Measurements from ENCODE around the gene ENTREP3. TPM values are rescaled to one million over a fixed set of nuclear protein-coding genes. Genes with fewer than 3 reads are reported as not detected.

Gene ENTREP3
- total RNA-seq, 1 donor from 2014 or later: 55.7 TPM

- peaks cover 10% of the 10 kb centered on the region for H3K36me3 Mint-ChIP-seq
- H3K27me3 Mint-ChIP-seq: no peaks in the 10 kb centered on the region
- peak; percentile 62 for TF ChIP-seq CTCF (conservative IDR thresholded peaks at IDR 0.05)
- no peak for DNase-seq (ENCODE audit: extremely low spot score, unreplicated experiment)
- H3K9me3 Mint-ChIP-seq: no peaks in the 10 kb centered on the region
- H3K4me3 Mint-ChIP-seq: peak overlapping the region; percentile 80
- no peak overlapping the region for H3K27ac Mint-ChIP-seq
- H3K4me1 Mint-ChIP-seq (ENCODE audit: unreplicated experiment): peaks cover 30% of the 10 kb centered on the region
Measured at GRCh38 chr1:155277902-155278688, 22.8 kb upstream of the ENTREP3 start.

GRCh38 chr1:155277070-155277901 lies 22.0 kb upstream of the ENTREP3 start, which contains the start of gene HCN3:
TSS of gene HCN3 (plus strand) at chr1:155277463. CDS start at chr1:155277591, 128 bp downstream.
- TF ChIP-seq CTCF (conservative IDR thresholded peaks at IDR 0.05): peak; percentile 74
- no peaks in the 10 kb centered on the region for H3K27me3 Mint-ChIP-seq
- DNase-seq (ENCODE audit: extremely low spot score, unreplicated experiment): peak; percentile 99
- peak within 1 kb of the TSS; percentile 80 for H3K4me3 Mint-ChIP-seq
- H3K36me3 Mint-ChIP-seq: peaks cover 12% of the 10 kb centered on the region
- H3K4me1 Mint-ChIP-seq (ENCODE audit: unreplicated experiment): peaks cover 37% of the 10 kb centered on the region
- H3K27ac Mint-ChIP-seq: no peak within 1 kb of the TSS
- no peaks in the 10 kb centered on the region for H3K9me3 Mint-ChIP-seq

GRCh38 chr1:155273343-155274245 lies 18.3 kb upstream of the ENTREP3 start, which contains the start of gene CLK2:
TSS of gene CLK2 (minus strand) at chr1:155273504. CDS start at chr1:155270977, 2,527 bp downstream.
- Mint-ChIP-seq H3K27ac (peak within 1 kb of the TSS; percentile 92), H3K27me3 (no peaks in the 10 kb centered on the region), H3K9me3 (no peaks in the 10 kb centered on the region), H3K4me3 (peak within 1 kb of the TSS; percentile 94), H3K36me3 (peaks cover 13% of the 10 kb centered on the region), H3K4me1 (ENCODE audit: unreplicated experiment) (peaks cover 34% of the 10 kb centered on the region)
- DNase-seq (ENCODE audit: extremely low spot score, unreplicated experiment): peak; percentile 98
- no peak for TF ChIP-seq CTCF (conservative IDR thresholded peaks at IDR 0.05)

GRCh38 chr1:155272466-155273342 lies 17.4 kb upstream of the ENTREP3 start:
- Mint-ChIP-seq H3K36me3 (peaks cover 14% of the 10 kb centered on the region), H3K9me3 (no peaks in the 10 kb centered on the region), H3K4me3 (peak overlapping the region; percentile 94), H3K4me1 (ENCODE audit: unreplicated experiment) (peaks cover 30% of the 10 kb centered on the region), H3K27ac (peak overlapping the region; percentile 85), H3K27me3 (no peaks in the 10 kb centered on the region)
- DNase-seq (ENCODE audit: extremely low spot score, unreplicated experiment): no peak
- no peak for TF ChIP-seq CTCF (conservative IDR thresholded peaks at IDR 0.05)

All from type B pancreatic cell (in vitro differentiated cells).